PFSK-1 (cell line): ENCODE measurements around the gene NEDD4L.

Source experiments
- FOXP2 ChIP-seq: optimal IDR thresholded peaks from 2 replicates; pipeline ENCODE3; 2011; ENCODE audit warnings: borderline replicate concordance, control low read depth, inconsistent platforms; ENCODE audit not compliant: insufficient read depth; ENCODE audit errors: extremely low read length, extremely low read depth
- POLR2AphosphoS5 ChIP-seq: IDR thresholded peaks from 2 replicates; pipeline ENCODE4 v1.6.1; 2012; ENCODE audit warnings: low read depth, mild to moderate bottlenecking, control low read depth, low read length, moderate library complexity
- REST ChIP-seq, 2 experiments: IDR thresholded peaks; 2 replicates each; pipeline versions ENCODE4 v1.6.1 to v1.8.0; 2011 to 2012; ENCODE audit warnings: low read depth in 2 of 2, low read length in 2 of 2, control low read depth in 1 of 2, inconsistent platforms in 1 of 2, mild to moderate bottlenecking in 1 of 2, moderate library complexity in 1 of 2; ENCODE audit not compliant: insufficient read depth in 1 of 2
- SIN3A ChIP-seq: IDR thresholded peaks from 2 replicates; pipeline ENCODE4 v1.6.1; 2012; ENCODE audit warnings: mild to moderate bottlenecking, low read length, moderate library complexity, borderline replicate concordance; ENCODE audit not compliant: insufficient read depth
- TAF1 ChIP-seq: IDR thresholded peaks from 2 replicates; pipeline ENCODE4 v1.6.1; 2012; ENCODE audit warnings: low read length, control low read depth, borderline replicate concordance; ENCODE audit not compliant: insufficient read depth

Gene NEDD4L

GRCh38 chr18:58229162-58229561, 185.1 kb downstream of the NEDD4L start:
- TF ChIP-seq SIN3A, result no peak
- no peak for TF ChIP-seq TAF1
- TF ChIP-seq POLR2AphosphoS5, result no peak
- TF ChIP-seq FOXP2, result no peak
- no peak for TF ChIP-seq REST (IDR thresholded peaks at IDR 0.05; ENCODE audit: insufficient read depth in 1 of 2, low read depth in 2 of 2, low read length in 2 of 2)

- TF ChIP-seq SIN3A (no peak), FOXP2 (no peak), REST (IDR thresholded peaks at IDR 0.05; ENCODE audit: insufficient read depth in 1 of 2, low read depth in 2 of 2, low read length in 2 of 2) (no peak), TAF1 (no peak), POLR2AphosphoS5 (no peak)
Observed at GRCh38 chr18:58230438-58231179, 186.6 kb downstream of the NEDD4L start.

GRCh38 chr18:58231930-58232329, 187.9 kb downstream of the NEDD4L start:
- TF ChIP-seq FOXP2, result no peak
- no peak for TF ChIP-seq SIN3A
- no peak for TF ChIP-seq REST (IDR thresholded peaks at IDR 0.05; ENCODE audit: insufficient read depth in 1 of 2, low read depth in 2 of 2, low read length in 2 of 2)
- no peak for TF ChIP-seq TAF1
- no peak for TF ChIP-seq POLR2AphosphoS5

- TF ChIP-seq POLR2AphosphoS5 (no peak), FOXP2 (no peak), TAF1 (no peak), SIN3A (no peak), REST (IDR thresholded peaks at IDR 0.05; ENCODE audit: insufficient read depth in 1 of 2, low read depth in 2 of 2, low read length in 2 of 2) (no peak)
Observed at GRCh38 chr18:58232668-58233067, 188.6 kb downstream of the NEDD4L start.
